ENCODE measurements around the gene SLC35F4. TPM values are rescaled to one million over a fixed set of nuclear protein-coding genes. Genes with fewer than 3 reads are reported as not detected.

Gene SLC35F4
- total RNA-seq, 2 experiments from 2014 or later: not detected

GRCh38 chr14:57610631-57611030 is 255.3 kb downstream of the SLC35F4 start:
- Histone ChIP-seq H3K27ac (ENCODE audit: low read depth in 1 of 2, low read length in 2 of 2) (no peak overlapping the region), H3K4me1 (ENCODE audit: insufficient read depth, low read length) (no peaks in the 10 kb centered on the region), H3K9me3 (ENCODE audit: control insufficient read depth in 1 of 2, insufficient read depth in 1 of 2, low read length in 2 of 2) (no peaks in the 10 kb centered on the region), H3K4me3 (ENCODE audit: low read length) (no peak overlapping the region), H3K36me3 (ENCODE audit: insufficient read depth, low read length) (no peaks in the 10 kb centered on the region), H3K27me3 (ENCODE audit: control insufficient read depth in 1 of 2, insufficient read depth in 2 of 2, low read length in 2 of 2) (peaks cover 0 to 2% of the 10 kb centered on the region in 2 experiments)
- intact Hi-C loops (cut with DNase I, micrococcal nuclease): no loop called here
- H3K9me3 Mint-ChIP-seq: peaks cover 9% of the 10 kb centered on the region
- H3K36me3 Mint-ChIP-seq (ENCODE audit: low read depth): no peaks in the 10 kb centered on the region
- DNase-seq (no peak), ATAC-seq (ENCODE audit: poor library complexity) (no peak)
- no peaks in the 10 kb centered on the region for H3K27me3 Mint-ChIP-seq
- H3K27ac Mint-ChIP-seq: no peak overlapping the region
- no peak for TF ChIP-seq CTCF (IDR thresholded peaks at IDR 0.05)
- POLR2A ChIA-PET: no interaction called here
- CTCF ChIA-PET: no interaction called here
- H3K4me1 Mint-ChIP-seq (ENCODE audit: low read depth): no peaks in the 10 kb centered on the region
- H3K4me3 Mint-ChIP-seq: no peak overlapping the region

DNA sequence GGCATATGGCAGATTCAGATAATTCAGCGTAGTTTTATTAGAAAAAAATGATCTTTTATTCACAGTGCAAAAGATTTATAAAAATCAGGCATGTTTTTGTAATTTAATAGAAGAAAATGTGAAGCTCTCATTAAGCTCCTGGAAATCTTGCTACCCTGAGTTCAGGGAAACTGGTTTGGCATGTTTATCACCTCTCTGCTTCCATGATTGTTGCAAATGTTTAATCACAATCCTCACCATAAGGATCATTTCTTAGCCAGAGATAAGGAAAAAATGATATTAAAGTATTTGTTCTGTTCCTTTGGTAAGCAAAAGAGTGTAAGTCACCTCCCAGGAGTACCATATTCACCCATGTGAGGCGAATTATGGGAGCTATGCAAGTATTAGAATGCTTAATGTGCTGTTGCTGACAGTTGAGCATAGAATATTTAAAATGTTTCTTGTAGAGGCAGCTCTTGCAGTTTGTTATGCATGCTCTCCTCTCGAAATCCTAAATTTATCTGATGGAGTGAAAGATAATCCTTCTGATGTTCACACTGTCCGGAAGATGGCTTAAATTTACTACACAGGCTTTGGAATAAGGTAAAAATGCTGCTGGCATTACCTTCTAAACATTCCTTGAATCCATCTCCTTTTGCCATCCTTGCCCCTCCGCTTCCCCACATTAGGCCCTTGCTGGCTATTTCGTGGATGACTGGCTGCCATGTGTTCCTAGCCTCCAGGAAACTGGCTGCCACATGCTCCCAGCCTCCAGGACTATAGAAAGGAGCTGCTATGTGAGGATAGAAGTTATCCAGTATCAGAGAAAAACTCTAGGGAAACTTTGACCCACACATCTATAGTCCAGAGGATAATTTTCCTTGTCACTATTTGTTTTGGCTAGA is 256.5 kb downstream of the SLC35F4 start:
- no peaks in the 10 kb centered on the region for H3K36me3 ChIP-seq (ENCODE audit: insufficient read depth, low read length)
- Mint-ChIP-seq H3K27me3 (no peaks in the 10 kb centered on the region), H3K4me3 (no peak overlapping the region), H3K4me1 (ENCODE audit: low read depth) (no peaks in the 10 kb centered on the region), H3K27ac (no peak overlapping the region), H3K9me3 (peaks cover 14% of the 10 kb centered on the region), H3K36me3 (ENCODE audit: low read depth) (no peaks in the 10 kb centered on the region)
- no peak for ATAC-seq (ENCODE audit: poor library complexity)
- intact Hi-C loops (cut with DNase I, micrococcal nuclease): no loop called here
- POLR2A ChIA-PET: no interaction called here
- H3K4me3 ChIP-seq (ENCODE audit: low read length): no peak overlapping the region
- no peaks in the 10 kb centered on the region for H3K4me1 ChIP-seq (ENCODE audit: insufficient read depth, low read length)
- DNase-seq: no peak
- CTCF ChIA-PET: no interaction called here
- H3K27me3 ChIP-seq (ENCODE audit: control insufficient read depth in 1 of 2, insufficient read depth in 2 of 2, low read length in 2 of 2): peaks cover 0 to 2% of the 10 kb centered on the region in 2 experiments
- TF ChIP-seq CTCF (IDR thresholded peaks at IDR 0.05): no peak
- no peak overlapping the region for H3K27ac ChIP-seq (ENCODE audit: low read depth in 1 of 2, low read length in 2 of 2)
- no peaks in the 10 kb centered on the region for H3K9me3 ChIP-seq (ENCODE audit: control insufficient read depth in 1 of 2, insufficient read depth in 1 of 2, low read length in 2 of 2)

DNA sequence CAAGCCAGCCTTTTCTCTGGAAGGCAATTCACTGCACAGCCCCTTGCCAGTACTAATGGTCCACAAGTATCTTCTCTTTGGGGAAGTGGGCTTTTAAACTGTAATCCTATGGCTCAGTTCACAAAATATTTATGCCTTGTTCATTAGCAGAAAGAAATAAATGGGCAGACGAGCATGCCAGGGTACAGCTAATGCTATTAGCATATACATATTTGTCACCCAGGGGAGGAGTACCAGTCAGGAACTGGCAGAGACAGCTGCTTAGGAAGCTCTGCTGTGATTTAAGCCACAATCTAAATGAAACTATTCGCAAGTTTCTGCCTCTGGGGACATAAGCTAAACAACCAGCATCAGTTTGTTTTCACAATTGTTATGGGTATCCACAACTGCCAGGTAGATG is 258.8 kb downstream of the SLC35F4 start:
- H3K36me3 ChIP-seq (ENCODE audit: insufficient read depth, low read length): no peaks in the 10 kb centered on the region
- Mint-ChIP-seq H3K36me3 (ENCODE audit: low read depth) (no peaks in the 10 kb centered on the region), H3K27me3 (no peaks in the 10 kb centered on the region), H3K4me3 (no peak overlapping the region), H3K27ac (no peak overlapping the region), H3K9me3 (peaks cover 14% of the 10 kb centered on the region), H3K4me1 (ENCODE audit: low read depth) (no peaks in the 10 kb centered on the region)
- ChIA-PET CTCF (no interaction called here), POLR2A (no interaction called here)
- no peaks in the 10 kb centered on the region for H3K4me1 ChIP-seq (ENCODE audit: insufficient read depth, low read length)
- intact Hi-C loops (cut with DNase I, micrococcal nuclease): no loop called here
- no peak overlapping the region for H3K27ac ChIP-seq (ENCODE audit: low read depth in 1 of 2, low read length in 2 of 2)
- ATAC-seq (ENCODE audit: poor library complexity) (no peak), DNase-seq (no peak)
- no peak overlapping the region for H3K4me3 ChIP-seq (ENCODE audit: low read length)
- H3K27me3 ChIP-seq (ENCODE audit: control insufficient read depth in 1 of 2, insufficient read depth in 2 of 2, low read length in 2 of 2): no peaks in the 10 kb centered on the region
- no peak for TF ChIP-seq CTCF (IDR thresholded peaks at IDR 0.05)
- H3K9me3 ChIP-seq (ENCODE audit: control insufficient read depth in 1 of 2, insufficient read depth in 1 of 2, low read length in 2 of 2): no peaks in the 10 kb centered on the region
